GM21619 (cell line): Measurements from ENCODE around the gene CCR9.

ENCODE experiments used
- ATAC-seq: cut with Tn5 transposase; IDR thresholded peaks from one replicate; pipeline ENCODE4 v1.9.1; 2021; ENCODE audit not compliant: unreplicated experiment

CCR9 gene

GRCh38 chr3:45936261-45936660 is 49.9 kb downstream of the CCR9 start:
- no peak for ATAC-seq

GRCh38 chr3:45937206-45938042 is 51.1 kb downstream of the CCR9 start:
- no peak for ATAC-seq

GRCh38 chr3:45938043-45938435 is 51.7 kb downstream of the CCR9 start:
- ATAC-seq, result no peak

GRCh38 chr3:45938864-45939263 is 52.5 kb downstream of the CCR9 start:
- no peak for ATAC-seq

DNA sequence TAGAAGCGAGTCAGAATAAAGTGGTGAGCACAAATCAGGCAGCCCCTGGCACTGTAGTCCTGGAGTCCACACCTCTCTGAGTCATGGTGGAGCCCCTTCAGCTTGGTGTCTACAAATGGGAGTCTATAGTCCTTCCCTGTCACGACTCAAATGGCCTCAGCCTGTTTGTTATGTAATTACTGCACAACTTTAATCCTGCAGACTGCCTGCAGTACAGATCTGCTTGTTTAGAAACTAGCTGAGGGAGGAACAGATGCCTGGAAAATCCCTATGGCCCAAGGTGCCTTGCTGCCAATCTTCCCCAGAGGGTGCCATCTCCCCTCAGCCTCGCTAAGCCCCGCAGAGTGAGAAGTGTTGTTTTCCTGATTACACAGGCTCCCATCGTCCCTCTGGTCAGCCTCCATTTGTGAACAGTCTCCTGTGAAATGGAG is 53.0 kb downstream of the CCR9 start:
- ATAC-seq, result no peak

DNA sequence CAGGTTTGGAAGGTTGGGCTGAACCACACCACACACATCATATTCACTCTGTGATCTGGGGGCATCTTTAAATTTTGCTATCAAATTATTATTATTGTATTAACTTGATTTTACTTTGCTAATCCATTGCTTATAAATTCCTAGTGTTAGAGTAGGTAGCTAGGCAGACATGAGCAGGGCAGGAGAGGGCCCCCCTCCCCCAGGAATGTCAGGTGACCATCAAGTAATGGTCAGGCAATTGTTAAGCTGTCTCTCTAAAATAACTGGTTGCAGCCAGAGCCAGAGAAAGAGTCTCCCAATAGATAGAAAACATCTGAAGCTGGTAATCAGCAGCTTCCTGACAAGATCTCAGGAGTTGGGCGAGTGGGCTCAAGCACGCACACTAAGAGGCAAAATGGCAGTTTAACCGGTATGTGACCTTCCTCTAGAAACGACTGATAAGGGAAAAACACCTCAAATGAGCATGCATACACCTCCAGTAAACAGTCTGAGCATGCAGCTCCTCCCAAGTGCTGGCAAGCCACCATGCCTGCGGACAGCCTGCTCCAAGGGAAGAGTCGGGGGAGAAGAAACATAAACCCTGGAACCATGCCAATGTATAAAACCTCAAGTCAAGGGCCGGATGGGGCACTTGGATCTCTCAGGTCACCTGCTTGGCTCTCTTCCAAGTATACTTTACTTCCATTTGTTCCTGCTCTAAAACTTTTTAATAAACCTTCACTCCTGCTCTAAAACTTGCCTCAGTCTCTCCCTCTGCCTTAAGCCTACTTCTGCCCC is 53.8 kb downstream of the CCR9 start:
- ATAC-seq, result no peak

GRCh38 chr3:45940781-45941365 is 54.5 kb downstream of the CCR9 start:
- ATAC-seq, result no peak

- no peak for ATAC-seq
These were observed 55.9 kb downstream of the CCR9 start for GRCh38 chr3:45942051-45942825.

GRCh38 chr3:45943207-45943846 is 57.0 kb downstream of the CCR9 start, which contains the start of gene CXCR6:
Gene CXCR6 (plus strand): TSS chr3:45943464. CDS start chr3:45946482, 3,018 bp downstream.
- no peak for ATAC-seq

DNA sequence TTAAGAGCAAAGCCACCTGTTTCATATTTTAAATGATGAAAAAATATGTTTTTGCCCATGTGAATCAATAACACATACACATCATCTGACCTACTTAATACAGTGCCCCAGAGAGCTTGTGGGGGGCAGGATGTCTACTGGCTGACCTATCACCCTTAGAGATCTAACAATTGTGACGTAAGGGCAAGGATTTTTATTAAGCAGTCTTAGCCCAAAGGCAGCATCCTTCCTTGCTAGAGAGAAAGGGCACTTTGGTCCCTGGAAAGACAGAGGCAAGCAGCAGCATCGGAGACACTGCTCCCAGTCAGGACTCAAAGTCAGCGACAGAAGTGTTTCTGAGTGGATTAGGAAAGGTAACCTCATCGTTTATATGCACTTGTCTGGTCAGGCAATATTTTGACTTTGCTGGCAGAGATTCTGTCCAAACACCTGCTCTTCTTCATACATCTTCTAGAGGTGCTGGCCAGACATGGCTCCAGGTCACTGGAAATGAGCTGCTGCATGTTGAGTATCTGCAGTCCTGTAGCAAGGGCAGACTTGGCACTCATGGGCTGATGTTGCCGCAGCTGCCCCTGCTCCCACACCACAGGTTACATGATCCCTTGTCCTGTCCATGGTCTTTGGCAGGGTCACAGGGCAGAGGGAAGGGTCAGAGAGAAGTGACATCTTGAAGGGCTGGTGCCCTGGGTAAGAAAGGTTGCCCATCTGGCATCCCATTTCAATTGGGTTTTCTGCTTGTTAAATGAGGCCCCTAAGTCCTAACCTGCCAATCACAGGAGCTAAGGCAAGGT is 58.7 kb downstream of the CCR9 start:
- ATAC-seq, result no peak

GRCh38 chr3:45946307-45946706 is 60.0 kb downstream of the CCR9 start:
- ATAC-seq, result no peak

- ATAC-seq, result no peak
These were observed 60.5 kb downstream of the CCR9 start for GRCh38 chr3:45946875-45947274.

GRCh38 chr3:45947361-45947760 is 61.0 kb downstream of the CCR9 start:
- ATAC-seq, result no peak

DNA sequence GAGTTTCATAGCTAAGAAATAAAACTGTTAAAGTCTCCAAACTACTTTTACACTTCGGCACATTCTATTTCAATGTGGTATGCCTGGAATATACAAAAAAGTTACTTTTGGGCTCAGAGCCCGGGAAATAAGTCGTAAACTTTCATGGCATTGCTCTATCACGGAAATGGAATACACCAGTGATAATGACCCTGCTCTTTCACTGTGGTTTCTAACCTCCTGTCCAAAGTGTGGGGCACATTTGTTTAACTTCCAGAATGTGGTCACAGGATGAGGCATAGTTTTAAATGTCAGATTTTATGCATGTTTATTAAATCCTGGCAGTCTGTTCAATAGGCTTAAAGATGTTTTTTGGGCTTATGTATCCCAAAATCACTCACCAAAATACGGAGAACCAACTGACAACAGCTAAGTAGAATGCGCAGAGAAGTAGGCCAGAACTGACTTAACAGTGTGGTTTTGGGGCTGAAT is 62.0 kb downstream of the CCR9 start:
- no peak for ATAC-seq

DNA sequence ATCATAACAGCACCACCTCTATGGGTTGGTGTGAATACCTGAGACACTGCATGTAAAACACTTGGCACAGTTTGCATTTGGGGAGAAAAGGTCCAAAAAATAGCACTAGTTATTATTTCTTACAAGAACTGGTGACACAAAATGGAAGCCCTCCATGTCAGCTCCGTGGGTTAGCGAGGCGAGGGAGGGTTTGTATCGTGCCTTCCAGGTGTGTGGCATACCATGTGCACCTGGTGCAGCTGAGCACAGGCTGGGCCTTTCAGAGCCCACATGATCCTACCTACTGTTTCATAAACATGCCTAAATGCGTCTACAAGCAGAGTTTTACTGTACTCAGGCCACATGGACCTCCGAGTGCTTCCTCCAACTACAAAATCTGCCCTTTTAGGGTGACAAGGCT is 62.5 kb downstream of the CCR9 start:
- ATAC-seq, result no peak

DNA sequence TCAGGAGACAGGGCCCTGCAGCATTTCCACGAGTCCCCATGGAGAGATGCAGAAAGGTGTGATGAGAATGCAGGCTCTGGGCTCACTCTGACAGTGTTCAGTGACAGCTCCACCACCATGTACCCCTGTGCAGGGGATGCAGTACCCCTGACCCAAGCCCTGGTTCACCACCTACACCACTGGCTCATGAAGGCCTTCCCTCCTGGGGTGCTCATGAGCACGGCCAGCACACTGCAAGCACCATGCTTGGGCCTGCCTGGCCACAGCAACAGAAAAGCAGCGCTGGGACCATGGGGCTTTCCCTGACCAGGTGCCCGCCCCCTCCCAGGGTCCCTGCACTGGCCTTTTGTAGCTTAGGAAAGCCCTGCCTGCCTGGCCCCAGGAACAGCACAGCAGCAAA is 63.1 kb downstream of the CCR9 start:
- ATAC-seq, result no peak

DNA sequence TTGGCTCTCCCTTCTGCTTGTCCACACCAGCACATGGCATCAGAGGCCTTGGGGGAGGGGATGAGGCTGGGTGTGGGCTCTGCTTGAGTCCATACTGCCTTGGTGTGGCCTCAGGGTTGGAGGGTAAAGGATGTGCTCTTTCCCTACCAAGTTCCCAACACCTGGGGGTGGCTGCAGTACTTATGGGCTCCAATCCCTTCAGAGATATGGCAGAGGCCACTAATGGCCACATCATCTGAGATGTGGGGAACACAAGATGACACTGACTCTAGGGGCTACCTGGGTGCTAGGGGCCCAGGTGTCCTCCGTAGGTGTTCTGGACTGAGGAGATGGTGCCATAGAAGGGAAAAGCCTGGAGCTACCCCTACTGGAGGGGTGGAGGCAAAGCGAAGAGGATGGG is 63.8 kb downstream of the CCR9 start:
- ATAC-seq, result no peak

GRCh38 chr3:45950686-45951600 is 64.6 kb downstream of the CCR9 start:
- ATAC-seq, result no peak

- ATAC-seq, result no peak
These were observed 65.6 kb downstream of the CCR9 start for GRCh38 chr3:45951946-45952345.
